HG03460 (cell line): ENCODE results near the gene DPPA2.

Experiments used
- ATAC-seq: cut with Tn5 transposase; IDR thresholded peaks from one replicate; pipeline ENCODE4 v1.9.1; 2021; ENCODE audit not compliant: unreplicated experiment

DPPA2 gene

DNA sequence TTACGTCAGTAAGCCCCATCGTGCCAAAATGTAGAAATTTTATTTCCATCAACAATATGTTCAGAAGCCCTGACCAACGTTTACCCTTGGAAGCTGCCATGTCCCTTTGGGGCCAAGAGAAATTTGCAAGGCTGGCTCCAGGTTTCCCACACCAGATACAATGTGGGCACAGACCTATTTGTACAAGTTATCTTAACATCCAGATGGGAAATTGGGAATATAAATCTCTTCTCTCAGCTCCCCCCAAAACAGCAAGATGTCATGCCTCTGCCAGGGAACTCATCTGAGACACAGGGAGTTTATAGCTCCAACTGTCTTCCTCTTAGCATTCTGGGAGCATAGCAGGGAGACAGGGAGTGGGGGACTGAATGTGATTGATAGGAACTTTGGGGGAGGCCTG lies 9.3 kb upstream of the DPPA2 start:
- ATAC-seq = no peak

DNA sequence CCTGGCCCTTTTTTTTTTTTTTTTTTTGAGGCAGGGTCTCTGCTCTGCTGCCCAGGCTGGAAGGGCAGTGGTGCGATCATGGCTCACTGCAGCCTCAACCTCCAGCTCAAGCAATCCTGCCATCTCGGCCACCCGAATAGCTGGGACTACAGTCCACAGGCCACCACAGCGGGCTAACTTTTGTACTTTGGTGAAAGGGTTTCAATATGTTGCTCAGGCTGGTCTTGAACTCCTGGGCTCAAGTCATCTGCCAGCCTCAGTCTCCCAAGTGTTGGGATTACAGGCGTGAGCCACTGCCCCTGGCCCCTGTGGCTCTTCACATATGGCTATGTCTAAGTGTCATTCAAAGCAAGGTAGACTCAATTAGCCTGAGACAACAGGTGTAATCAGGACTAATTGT lies 8.8 kb upstream of the DPPA2 start:
- no peak for ATAC-seq

DNA sequence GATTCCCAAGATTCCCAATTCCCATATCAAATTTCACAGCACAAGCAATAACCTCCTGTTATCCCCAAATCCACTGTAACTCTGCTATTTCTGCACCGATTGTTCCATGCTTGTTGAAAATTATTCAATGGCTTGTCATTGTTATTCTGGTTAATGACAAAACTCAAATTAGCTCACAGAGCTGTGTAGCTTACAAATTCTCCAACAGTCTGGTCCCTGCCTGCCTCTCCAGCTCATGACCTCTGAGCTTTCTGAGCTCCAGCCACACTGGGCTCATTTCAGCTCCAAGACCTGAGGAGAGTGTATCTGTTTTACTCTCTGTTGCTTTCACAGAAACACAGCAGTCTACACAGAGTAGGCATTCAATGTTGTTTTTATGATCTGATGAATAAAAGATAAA lies 3.3 kb downstream of the DPPA2 start:
- ATAC-seq = no peak

DNA sequence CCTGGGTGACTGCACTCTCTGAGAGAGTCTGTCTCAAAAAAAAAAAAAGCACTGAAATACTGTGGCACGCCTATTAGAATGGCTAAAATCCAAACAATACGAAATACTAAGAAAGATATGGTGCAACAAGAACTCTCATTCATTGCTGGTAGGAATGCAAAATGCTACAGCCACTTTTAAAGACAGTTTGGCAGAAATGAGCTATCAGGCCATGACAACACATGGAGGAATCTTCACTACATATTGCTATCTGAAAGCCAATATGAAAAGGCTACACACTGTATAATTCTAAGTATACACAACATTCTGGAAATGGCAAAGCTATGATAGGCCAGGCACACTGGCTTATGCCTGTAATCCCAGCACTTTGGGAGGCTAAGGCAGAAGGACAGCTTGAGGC lies 18.8 kb downstream of the DPPA2 start:
- ATAC-seq = no peak

DNA sequence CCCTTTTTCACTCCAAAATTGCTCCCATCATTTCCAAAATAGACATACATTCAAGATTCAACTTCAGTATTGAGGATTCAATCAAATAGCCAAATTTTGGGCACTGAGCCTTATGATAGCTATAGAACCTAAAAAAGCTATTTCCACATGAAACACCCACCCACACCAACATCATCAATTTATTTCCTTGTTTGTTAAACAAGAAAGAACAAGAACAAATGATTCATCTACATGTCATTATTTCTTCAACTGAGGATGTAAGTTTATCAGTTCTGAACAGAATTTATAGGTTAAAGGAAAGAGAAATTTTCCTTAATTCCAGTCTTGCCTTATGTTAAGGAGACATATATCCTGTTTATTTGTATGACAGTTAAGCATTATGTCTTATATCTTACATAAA lies 32.2 kb downstream of the DPPA2 start:
- ATAC-seq = no peak

DNA sequence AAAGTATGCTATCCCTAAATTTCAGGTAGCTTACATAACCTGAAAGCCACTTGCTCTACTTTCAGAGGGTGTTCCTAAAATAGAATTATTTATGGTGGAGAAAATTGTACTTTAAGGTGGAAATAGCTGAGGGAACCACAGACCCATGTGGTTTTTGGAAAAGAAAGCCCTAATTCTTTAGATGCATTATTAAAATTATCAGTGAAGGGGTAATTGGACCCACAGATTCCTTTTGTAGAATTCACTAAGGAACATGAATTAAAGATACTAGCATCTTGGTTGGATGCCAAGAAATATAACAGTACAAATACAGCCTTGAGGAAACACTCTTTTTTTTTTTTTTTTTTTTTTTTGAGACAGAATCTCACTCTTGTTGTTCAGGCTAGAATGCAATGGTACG lies 37.8 kb downstream of the DPPA2 start:
- no peak for ATAC-seq

DNA sequence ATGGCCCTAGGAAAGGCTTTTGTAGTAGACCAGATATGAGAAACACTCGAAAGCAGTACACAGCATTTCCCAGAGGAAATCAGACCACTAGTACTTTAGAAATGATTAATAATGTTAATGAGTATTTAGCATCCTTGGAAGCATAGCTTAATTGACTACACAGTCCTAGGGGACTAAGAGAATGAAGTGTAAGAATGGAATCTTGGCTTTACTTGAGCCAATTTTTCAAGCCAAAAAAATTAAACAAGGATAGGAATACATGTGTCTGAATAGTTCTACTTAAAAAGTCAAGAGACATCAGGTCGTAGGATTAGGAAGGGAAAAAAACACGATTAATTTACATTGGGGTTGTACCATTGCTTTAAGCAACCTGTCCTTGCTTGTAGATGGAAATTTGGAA lies 38.2 kb downstream of the DPPA2 start:
- no peak for ATAC-seq

DNA sequence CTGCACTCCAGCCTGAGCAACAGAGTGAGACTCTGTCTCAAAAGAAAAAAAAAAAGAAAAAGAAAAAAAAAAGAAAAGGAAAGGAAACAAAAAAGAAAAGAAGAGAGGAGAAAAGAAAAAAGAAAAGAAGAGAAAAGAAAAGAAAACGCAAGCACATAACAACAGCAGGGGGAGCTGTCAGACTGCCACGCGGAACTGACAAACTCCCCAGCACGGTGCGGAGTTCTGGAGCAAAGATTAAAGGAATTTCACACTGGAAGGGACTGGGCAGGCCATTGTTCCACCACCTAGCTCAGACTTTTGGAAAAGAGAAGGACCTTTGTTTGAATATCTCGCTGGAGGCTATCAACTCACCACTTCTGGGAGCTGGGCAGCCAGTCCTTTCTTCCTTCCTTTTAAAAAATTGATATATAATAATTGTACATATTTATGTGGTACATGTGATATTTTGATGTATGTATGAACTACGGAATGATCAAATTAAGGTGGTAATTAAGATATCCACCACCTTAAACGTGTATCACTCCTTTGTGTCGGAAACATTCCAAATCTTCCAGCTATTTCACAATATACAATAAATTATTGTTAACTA lies 40.5 kb downstream of the DPPA2 start:
- ATAC-seq = no peak

DNA sequence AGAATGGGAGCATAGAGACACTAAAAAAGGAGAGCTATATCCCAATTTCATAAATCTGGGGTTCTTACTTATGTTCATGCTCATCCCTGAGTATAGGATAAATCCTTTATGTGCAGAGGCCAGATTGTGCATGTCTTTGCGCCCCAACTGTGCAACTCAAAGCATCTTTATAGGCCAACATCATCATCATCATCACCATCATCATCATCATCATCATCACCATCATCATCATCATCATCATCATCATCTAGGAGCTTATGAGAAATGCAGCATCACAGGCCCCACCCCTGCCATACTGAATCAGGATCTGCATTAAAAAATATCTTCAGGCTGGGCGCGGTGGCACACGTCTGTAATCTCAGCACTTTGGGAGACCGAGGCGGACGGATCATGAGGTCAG lies 45.5 kb downstream of the DPPA2 start:
- no peak for ATAC-seq

DNA sequence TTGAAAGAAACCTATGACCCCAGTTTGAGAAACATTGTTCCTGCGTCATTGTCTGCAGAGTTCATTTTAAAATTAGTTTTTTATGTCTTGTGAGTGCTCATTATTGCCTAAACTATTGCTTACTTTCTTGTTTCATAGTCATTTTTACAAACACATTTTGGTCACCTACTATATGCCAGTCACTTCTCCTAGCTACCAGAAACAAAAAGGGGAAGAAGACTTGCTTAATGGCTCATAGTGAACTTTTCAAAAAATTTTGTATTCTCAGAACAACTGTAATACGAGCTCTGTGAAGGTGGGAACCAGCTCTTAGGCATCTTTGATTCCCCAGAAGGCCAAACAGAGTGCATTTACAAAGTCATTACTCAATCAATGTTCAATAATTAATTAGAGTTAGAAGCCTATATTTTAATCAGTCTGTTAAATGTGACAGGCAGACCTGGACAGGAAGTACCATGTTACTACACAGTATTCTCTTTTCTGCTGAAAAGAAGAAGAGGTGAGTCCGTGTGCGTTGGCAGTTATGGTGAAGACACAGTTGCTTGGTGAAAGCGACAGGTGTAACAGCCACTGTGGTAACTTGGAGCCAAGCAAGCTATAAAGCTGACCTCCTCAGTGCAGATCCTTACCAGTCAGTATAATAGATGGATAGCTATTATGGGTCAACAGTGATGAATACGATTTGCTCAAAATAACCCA lies 46.6 kb downstream of the DPPA2 start:
- ATAC-seq = no peak

DNA sequence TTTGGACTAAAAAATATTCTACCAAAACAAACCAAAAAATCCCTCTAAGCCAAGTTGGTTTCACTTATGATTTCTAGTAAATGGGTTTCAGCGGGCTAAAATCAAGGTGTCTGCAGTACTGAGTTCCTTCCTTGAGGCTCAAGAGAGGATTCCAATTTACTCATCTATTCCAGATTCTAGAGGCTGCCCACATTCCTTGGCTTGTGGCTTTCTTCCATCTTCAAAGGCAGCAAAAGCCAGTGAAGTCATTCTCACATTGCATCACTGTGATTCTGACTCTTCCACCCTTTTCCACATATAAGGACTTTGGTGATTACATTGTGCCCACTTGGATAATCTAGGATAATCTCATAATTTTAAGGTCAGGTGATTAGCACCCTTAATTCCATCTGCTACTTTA lies 48.1 kb downstream of the DPPA2 start:
- ATAC-seq = no peak

DNA sequence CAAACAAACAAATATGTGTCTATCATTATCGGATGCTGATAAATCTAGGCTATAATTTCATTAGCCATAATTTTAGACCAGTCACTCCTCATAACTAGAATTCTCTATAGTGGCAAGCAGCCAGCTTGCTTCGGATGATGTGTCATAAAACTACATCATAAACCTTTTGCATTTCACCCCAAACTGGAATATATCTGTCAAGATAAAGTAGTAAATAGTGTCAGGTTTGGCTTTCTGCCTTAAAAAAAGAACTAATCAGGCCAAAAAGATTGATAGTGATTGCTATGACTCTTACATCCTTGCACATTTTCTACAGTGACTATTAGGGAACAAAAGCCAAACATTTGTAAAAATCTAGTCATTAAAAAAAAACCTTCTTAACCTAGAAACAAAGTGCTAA lies 51.0 kb downstream of the DPPA2 start:
- no peak for ATAC-seq

DNA sequence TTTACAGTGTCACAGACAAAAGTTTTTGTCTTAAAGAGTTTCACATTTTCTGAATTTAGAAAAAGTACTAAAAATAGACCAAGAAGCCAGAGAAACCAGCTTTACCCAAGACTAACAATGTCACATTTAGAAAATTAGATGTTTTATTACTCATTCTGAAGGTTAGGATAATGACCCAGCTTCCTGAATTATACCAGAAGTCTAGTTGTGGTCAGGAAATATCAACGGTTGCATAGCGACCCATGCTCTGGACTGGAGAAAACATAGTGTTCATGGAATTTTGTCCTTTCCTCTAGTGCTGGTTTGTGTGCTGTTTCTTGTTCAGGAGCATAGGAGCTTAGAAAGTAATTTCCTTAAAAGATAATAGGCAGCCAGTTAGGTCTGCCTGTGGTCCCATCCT lies 59.0 kb downstream of the DPPA2 start:
- ATAC-seq = no peak

DNA sequence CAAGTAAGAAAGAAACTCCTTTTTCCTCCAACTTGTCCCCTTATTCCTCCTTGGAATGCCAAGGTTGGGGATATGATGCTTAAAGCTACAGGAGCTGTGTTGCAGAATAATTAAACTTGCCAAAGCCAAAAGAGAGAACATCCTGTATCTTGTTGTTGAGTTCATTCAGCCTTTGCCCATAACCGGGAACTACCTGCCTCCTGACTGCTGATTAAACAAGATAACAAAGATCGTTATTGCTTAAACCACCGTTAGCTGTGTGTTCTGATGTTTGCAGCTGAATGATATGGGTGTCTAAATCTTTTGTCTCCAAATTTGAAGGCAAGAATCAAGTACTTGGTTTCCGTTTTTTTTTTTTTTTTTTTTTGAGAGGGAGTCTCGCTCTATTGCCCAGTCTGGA lies 61.5 kb downstream of the DPPA2 start:
- ATAC-seq = no peak

DNA sequence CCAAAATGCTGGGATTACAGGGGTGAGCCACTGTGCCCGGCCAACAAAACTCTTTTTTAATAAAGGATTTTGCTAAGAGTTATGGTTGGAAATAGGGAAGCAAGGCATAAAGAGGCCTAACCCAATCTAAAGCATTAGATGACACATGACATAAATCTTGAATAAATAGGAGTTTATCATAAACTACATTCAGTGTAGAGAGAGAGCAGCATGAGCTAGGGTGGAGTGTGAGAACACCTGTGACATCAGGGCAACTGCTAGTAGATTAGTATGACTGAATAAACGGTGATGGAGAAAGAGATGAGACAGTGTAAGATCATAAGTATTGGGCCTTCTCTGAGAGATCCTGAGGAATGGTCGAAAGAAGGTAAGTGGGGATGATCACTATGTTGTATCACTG lies 63.7 kb downstream of the DPPA2 start:
- no peak for ATAC-seq
